A673 (cell line): ENCODE results near the gene MECR.

Experiments
- CTCF ChIP-seq: fragments of 300-800, 200-600 bp; sonication (generic); conservative IDR thresholded peaks from 2 replicates; pipeline ENCODE4 v1.5.1; 2017; ENCODE audit warnings: low read depth, mild to moderate bottlenecking, antibody characterized with exemption, low read length, moderate library complexity, mixed read lengths
- EZH2 ChIP-seq: fragments of 200-600 bp; sonication (generic); IDR thresholded peaks from 2 replicates; pipeline ENCODE4 v1.6.1; 2017; ENCODE audit warnings: borderline replicate concordance, low read depth, mild to moderate bottlenecking, mixed read lengths, antibody characterized with exemption, low read length; ENCODE audit not compliant: poor library complexity, severe bottlenecking

- TF ChIP-seq CTCF (no peak), EZH2 (no peak)
Measured at GRCh38 chr1:29237852-29238619, 7.3 kb upstream of the MECR start.
